Measurements from ENCODE around the gene ARFRP1.

Gene ARFRP1

DNA sequence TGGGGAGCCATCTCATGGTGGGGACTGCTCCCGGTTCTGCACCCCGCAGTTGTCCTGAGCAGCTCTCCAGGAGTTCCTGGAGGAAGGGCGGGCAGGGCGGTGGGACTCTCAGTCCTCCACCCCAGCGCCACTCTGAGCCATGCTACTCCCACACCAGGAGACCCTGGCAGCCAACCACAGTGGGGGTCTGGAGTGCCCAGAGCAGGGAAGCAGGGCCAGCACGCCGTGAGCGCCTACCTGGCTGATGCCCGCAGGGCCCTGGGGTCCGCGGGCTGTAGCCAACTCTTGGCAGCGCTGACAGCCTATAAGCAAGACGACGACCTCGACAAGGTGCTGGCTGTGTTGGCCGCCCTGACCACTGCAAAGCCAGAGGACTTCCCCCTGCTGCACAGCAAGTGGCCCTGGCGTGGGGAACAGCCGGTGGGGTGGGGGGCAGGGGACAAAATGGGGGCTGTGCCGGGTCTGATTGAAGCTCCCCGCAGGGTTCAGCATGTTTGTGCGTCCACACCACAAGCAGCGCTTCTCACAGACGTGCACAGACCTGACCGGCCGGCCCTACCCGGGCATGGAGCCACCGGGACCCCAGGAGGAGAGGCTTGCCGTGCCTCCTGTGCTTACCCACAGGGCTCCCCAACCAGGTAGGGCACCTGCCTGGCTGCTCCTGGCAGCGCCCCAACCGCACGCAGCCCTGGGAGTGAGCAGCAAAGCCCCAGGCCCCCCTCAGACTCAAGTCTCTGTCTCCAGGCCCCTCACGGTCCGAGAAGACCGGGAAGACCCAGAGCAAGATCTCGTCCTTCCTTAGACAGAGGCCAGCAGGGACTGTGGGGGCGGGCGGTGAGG is 13.0 kb downstream of the ARFRP1 start:
- H3K27me3 Mint-ChIP-seq: no peaks in the 10 kb centered on the region
- no peaks in the 10 kb centered on the region for H3K9me3 Mint-ChIP-seq (ENCODE audit: low read depth)
- no peak overlapping the region for H3K27ac Mint-ChIP-seq
- peaks cover 18% of the 10 kb centered on the region for H3K4me1 Mint-ChIP-seq (ENCODE audit: low read depth)
- H3K4me3 Mint-ChIP-seq: no peak overlapping the region
- no peaks in the 10 kb centered on the region for H3K36me3 Mint-ChIP-seq

- no peak overlapping the region for H3K4me3 Mint-ChIP-seq
- peaks cover 15% of the 10 kb centered on the region for H3K4me1 Mint-ChIP-seq (ENCODE audit: low read depth)
- H3K27ac Mint-ChIP-seq: peak overlapping the region; percentile 46
- H3K9me3 Mint-ChIP-seq (ENCODE audit: low read depth): no peaks in the 10 kb centered on the region
- no peaks in the 10 kb centered on the region for H3K36me3 Mint-ChIP-seq
- no peaks in the 10 kb centered on the region for H3K27me3 Mint-ChIP-seq
These were observed 13.8 kb downstream of the ARFRP1 start for GRCh38 chr20:63693733-63694583.

- H3K27ac Mint-ChIP-seq: no peak overlapping the region
- H3K4me1 Mint-ChIP-seq (ENCODE audit: low read depth): peaks cover 15% of the 10 kb centered on the region
- H3K27me3 Mint-ChIP-seq: no peaks in the 10 kb centered on the region
- no peaks in the 10 kb centered on the region for H3K9me3 Mint-ChIP-seq (ENCODE audit: low read depth)
- no peaks in the 10 kb centered on the region for H3K36me3 Mint-ChIP-seq
- H3K4me3 Mint-ChIP-seq: no peak overlapping the region
These were observed 14.6 kb downstream of the ARFRP1 start for GRCh38 chr20:63693083-63693732.

- Mint-ChIP-seq H3K27ac (no peak overlapping the region), H3K36me3 (no peaks in the 10 kb centered on the region), H3K4me3 (no peak overlapping the region), H3K9me3 (ENCODE audit: low read depth) (no peaks in the 10 kb centered on the region), H3K27me3 (no peaks in the 10 kb centered on the region), H3K4me1 (ENCODE audit: low read depth) (peaks cover 15% of the 10 kb centered on the region)
These were observed 15.2 kb downstream of the ARFRP1 start for GRCh38 chr20:63692436-63693082.

DNA sequence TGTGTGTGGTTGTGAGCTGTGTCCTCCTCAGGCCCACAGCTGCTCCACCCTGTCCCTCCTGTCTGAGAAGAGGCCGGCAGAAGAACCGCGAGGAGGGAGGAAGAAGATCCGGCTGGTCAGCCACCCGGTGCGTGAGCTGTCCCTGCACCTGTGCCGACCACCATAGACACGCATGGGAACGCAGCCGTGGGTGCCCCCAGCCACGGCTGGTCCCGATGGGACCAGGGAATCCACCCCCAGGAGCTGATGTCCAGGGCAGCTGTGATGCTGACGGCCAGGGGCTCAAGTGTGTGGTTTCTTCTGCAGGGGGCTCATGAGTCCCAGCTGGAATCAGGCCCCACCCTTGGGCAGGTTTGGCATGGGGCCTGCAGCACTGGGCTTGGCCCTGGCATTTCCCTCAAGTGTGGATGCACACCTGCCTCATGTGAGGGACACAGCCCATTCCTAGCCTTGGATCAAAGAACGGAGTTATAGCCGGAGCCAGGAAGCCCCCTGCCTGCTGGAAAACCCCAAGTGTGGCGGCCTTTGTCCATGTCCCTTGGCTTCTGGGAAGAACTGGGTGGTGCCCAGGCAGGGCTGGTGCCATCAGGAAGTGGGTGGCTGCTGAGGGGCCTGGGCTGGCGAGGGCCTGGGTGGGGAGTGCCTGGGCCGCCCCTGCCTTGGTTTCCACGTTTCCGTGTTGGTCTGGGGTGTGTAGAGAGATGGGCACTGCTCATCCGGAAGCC is 15.9 kb downstream of the ARFRP1 start:
- no peaks in the 10 kb centered on the region for H3K9me3 Mint-ChIP-seq (ENCODE audit: low read depth)
- no peak overlapping the region for H3K4me3 Mint-ChIP-seq
- H3K36me3 Mint-ChIP-seq: no peaks in the 10 kb centered on the region
- H3K4me1 Mint-ChIP-seq (ENCODE audit: low read depth): peaks cover 11% of the 10 kb centered on the region
- H3K27me3 Mint-ChIP-seq: no peaks in the 10 kb centered on the region
- no peak overlapping the region for H3K27ac Mint-ChIP-seq

DNA sequence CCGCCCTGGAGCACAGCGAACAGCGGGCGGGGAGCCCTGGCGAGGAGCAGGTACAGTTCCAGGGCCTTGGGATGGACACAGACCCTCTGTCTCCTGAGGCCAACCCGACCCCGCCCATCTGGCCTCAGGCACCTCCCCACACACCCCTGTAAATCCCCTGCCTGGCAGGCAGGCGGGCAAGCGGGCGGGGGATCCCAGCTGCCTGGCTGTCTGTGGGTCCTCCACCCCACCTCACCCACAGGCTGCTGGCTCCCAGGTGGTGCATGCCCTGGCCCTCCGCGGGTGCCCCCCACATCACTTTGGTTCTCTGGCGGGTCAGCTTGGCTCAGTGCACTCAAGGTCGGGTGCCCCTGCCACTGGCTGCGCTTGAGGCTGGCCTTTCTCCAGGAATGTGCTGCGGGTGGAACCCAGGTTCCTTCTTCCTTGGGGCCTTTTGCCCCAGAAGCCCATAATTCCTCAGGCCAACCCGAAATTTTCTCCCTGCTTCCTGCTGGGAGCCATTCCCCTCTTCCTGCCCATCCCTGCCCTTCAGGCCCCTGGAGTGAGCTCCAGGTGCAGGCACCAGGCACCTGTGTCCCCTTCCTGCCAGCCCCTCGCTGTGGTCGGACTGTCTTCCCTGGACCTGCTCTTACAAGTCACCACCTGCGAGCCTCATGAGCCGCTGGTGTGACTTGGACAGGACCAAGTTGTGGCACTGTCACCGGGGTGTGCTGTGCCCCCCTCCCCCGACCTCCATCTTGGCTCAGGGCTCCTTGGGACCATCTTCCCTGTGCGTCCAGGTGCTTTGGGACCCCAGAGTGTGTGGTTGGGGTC is 16.7 kb downstream of the ARFRP1 start:
- Mint-ChIP-seq H3K36me3 (no peaks in the 10 kb centered on the region), H3K27me3 (no peaks in the 10 kb centered on the region), H3K4me3 (no peak overlapping the region), H3K9me3 (ENCODE audit: low read depth) (no peaks in the 10 kb centered on the region), H3K27ac (no peak overlapping the region), H3K4me1 (ENCODE audit: low read depth) (peaks cover 11% of the 10 kb centered on the region)

- no peaks in the 10 kb centered on the region for H3K27me3 Mint-ChIP-seq
- H3K36me3 Mint-ChIP-seq: no peaks in the 10 kb centered on the region
- no peak overlapping the region for H3K4me3 Mint-ChIP-seq
- H3K27ac Mint-ChIP-seq: no peak overlapping the region
- peaks cover 7% of the 10 kb centered on the region for H3K4me1 Mint-ChIP-seq (ENCODE audit: low read depth)
- H3K9me3 Mint-ChIP-seq (ENCODE audit: low read depth): no peaks in the 10 kb centered on the region
These were observed 17.5 kb downstream of the ARFRP1 start for GRCh38 chr20:63690003-63690897.

DNA sequence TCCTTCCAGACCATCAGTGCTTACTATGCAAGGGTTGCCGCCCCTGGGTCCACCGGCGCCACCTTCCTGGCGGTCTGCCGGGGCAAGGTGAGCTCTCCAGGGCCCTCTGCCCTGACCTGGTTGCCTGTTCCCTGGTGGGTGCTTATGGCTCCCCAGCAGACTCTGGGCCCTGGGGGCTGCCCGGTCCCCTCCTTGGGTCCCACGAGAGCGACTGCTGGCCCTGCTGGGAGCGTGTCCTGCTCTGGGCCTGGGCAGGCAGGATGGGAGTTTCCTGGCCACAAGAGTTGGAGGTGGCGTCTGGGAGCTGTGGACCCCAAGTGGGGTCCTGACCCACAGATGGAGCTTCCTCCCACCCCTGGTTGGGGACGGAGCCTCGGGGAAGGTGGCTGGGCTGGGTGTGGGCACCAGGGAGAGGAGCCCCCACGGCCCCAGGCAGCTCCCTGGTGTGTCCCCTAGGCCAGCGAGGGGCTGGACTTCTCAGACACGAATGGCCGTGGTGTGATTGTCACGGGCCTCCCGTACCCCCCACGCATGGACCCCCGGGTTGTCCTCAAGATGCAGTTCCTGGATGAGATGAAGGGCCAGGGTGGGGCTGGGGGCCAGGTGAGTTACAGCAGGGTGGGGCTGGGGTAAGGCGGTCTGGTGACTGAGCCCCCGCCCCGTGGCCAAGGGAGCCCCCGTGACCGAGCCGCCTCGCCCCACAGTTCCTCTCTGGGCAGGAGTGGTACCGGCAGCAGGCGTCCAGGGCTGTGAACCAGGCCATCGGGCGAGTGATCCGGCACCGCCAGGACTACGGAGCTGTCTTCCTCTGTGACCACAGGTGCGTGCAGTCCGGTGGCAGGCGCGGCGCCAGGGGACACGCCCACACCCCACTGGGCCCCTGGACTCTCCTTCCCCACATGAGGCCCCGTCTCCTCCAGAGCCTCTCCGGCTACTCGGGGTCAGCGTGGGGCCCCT is 18.5 kb downstream of the ARFRP1 start:
- Mint-ChIP-seq H3K4me3 (no peak overlapping the region), H3K4me1 (ENCODE audit: low read depth) (peaks cover 7% of the 10 kb centered on the region), H3K36me3 (no peaks in the 10 kb centered on the region), H3K27ac (no peak overlapping the region), H3K27me3 (no peaks in the 10 kb centered on the region), H3K9me3 (ENCODE audit: low read depth) (no peaks in the 10 kb centered on the region)

DNA sequence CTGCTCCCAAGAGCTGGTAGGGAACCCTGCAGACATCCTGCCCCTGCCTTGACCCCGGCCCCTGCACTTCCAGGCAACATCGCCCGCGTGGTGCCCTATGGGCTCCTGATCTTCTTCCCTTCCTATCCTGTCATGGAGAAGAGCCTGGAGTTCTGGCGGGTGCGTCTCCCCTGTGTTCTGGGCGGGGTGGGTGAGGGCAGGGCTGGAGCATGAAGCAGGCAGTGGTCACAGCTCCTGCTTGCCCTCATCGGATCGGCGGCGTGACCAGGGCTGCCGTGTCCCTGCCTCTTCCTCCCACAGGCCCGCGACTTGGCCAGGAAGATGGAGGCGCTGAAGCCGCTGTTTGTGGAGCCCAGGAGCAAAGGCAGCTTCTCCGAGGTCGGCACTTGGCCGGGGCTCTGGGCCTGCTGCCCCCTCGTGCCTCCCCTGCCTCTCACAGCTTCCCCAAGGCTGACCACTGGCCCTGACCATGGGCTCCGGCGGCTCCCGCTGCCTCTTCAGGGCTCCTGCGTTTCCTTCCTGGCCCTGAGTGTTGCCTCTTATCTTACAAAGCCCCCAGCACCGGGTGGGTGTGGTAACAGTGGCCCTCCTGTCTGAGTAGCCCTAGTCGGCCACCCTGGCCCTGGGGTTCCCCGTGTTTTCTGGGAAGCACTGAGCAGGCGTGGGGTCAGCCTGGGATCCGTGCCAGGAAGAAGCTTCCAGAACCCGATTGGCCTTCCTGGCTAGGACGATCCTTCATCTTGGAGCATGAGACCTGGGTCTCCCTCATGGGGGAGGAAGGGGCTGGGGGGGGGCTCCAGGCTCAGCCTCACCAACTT is 19.3 kb downstream of the ARFRP1 start:
- Mint-ChIP-seq H3K36me3 (no peaks in the 10 kb centered on the region), H3K4me3 (no peak overlapping the region), H3K4me1 (ENCODE audit: low read depth) (peaks cover 4% of the 10 kb centered on the region), H3K9me3 (ENCODE audit: low read depth) (no peaks in the 10 kb centered on the region), H3K27me3 (no peaks in the 10 kb centered on the region), H3K27ac (no peak overlapping the region)

GRCh38 chr20:63687419-63688178 is 20.2 kb downstream of the ARFRP1 start:
- Mint-ChIP-seq H3K27me3 (no peaks in the 10 kb centered on the region), H3K4me3 (no peak overlapping the region), H3K27ac (no peak overlapping the region), H3K9me3 (ENCODE audit: low read depth) (no peaks in the 10 kb centered on the region), H3K36me3 (no peaks in the 10 kb centered on the region), H3K4me1 (ENCODE audit: low read depth) (peaks cover 4% of the 10 kb centered on the region)
